Stimulated activated CD4-positive, alpha-beta T cell treated with anti-CD3 and anti-CD28 coated beads, Interleukin-4, amount 100 ng/mL, for 48 hours (primary cell): ENCODE measurements around the gene TBX1.

Experiments used
- DNase-seq, 2 donors: peaks; one replicate each; pipeline ENCODE4 v3.0.0-alpha.2; 2020; ENCODE audit warnings: low read depth in 2 of 2

The TBX1 gene

GRCh38 chr22:19799322-19800190 lies 39.0 kb downstream of the TBX1 start:
- no peak for DNase-seq

DNA sequence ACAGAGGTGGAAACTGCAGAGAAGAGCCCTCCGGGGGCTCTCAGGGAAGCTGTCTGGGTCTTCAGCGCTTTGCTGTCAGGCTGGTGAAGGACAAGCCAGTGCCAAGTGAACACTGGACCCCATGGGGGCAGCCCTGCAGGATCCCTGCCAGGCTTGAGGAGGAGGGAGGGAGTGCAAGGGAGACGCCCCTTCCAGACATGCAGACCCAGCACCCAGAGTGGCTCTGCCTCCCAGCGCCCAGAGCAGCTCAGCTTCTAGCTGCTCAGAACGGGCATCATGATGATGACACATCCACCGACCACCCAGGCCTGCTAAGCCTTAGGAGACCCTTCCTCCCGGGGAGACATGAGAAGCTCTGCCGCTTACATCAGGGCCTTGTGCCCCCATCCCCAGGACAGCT lies 39.7 kb downstream of the TBX1 start:
- no peak for DNase-seq

DNA sequence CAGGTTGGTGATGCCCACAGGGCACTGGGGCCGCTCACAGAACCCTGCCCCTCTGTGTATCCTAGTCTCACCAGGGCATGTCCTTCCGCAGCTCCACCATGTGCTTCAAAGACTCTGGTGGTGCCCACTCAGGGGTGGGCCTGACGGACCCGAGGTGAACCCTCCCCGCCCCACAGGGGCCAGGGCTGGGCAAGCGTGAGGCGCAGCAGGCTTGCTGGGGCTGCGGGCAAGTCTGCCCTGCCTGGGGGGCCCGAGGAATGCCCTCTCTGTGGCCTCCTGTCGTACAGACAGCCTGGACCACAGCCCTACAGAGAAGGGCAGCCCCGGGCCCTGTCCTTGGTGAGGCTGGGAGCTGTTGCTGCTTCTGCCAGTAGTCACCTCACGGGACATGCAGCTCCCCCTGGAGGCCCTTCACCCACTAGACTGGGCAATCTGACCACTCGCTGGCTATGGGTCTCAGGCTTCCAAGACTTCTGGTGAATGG lies 40.2 kb downstream of the TBX1 start:
- DNase-seq = no peak

GRCh38 chr22:19801340-19802000 lies 40.9 kb downstream of the TBX1 start:
- no peak for DNase-seq

- no peak for DNase-seq
Measured at GRCh38 chr22:19802001-19802893, 41.7 kb downstream of the TBX1 start.

DNA sequence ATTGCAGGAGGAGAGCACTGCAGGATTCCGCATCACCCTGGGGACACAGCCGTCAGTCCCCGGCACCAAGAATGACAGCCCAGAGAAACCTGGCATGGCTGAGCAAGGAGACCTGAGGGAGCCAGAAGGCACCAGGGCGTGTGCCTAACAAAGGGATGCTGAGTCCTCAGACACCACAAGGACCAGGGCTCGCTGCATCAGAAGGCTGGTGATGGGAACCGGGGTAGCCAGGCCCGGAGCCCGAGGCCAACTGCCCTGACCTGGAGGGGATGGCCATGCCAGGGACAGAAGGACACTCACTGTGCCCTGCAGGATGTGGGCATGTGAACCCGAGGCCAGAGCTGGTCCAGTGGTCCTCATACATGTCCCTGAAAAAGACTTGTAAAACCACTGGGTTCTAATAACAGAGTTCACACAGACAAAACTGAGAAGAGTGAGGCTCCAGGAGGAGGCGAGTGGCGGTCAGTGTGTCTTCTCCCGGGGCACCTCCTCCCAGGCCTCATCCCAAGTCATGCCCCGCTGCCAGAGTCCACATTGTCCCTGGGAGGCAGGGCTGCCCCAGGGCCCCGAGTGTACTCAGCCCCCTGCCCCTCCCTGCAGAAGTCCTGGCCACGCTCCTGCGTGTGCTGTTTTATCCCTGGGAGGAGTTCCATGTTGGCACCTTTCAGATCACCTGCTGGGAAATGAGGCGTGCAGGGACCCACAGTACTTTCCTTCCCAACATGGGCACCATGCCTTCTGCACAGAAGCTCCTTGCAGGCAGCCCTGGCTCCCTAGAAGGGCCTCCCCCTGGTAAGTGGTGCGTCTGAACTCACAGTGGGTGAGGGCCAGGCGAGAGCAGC lies 42.5 kb downstream of the TBX1 start:
- DNase-seq = no peak

DNA sequence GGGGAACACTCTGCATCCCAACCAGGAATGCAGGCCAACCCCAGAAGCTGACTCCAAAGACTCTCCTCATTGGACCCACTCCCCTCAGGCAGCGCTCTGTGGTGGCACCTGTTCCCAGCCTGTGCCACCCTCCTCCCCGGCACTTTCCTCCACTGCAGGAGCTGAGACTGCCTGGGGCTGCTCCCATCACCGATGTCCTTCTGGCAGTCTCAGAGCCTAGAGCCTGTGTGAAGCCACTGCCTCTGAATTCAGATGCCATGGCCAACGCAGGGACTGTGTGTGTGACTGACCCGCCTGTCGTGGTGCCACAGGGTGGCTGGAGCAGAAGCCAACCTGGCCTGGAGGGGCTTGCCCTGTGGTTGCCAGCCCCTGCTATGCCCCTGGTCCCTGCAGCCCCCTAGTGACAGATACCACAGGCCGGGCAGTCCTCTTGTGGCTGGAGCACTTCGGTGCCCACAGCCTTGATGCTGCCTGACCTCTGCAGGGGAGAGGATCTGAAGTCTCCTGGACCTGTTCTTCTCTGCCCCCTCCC lies 43.2 kb downstream of the TBX1 start:
- no peak for DNase-seq

DNA sequence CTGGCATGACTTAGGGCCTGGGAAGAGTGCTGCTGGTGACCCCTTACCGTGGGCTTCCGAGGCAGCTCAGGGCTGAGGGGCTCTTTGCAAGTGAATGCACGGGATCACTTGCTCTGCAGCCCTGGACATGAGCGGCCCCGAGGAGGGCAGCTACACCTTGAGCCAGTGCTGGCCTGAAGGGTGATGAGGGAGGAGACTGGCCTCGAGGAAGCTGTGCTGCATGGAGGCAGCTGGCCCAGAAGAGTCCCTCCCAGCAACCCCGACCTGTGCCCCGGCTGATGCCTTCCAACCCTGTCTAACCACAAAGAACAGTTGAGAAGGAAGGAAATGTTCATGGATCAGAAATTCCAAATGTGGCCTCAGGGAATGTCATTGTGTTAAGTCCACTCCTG lies 45.2 kb downstream of the TBX1 start:
- no peak for DNase-seq

DNA sequence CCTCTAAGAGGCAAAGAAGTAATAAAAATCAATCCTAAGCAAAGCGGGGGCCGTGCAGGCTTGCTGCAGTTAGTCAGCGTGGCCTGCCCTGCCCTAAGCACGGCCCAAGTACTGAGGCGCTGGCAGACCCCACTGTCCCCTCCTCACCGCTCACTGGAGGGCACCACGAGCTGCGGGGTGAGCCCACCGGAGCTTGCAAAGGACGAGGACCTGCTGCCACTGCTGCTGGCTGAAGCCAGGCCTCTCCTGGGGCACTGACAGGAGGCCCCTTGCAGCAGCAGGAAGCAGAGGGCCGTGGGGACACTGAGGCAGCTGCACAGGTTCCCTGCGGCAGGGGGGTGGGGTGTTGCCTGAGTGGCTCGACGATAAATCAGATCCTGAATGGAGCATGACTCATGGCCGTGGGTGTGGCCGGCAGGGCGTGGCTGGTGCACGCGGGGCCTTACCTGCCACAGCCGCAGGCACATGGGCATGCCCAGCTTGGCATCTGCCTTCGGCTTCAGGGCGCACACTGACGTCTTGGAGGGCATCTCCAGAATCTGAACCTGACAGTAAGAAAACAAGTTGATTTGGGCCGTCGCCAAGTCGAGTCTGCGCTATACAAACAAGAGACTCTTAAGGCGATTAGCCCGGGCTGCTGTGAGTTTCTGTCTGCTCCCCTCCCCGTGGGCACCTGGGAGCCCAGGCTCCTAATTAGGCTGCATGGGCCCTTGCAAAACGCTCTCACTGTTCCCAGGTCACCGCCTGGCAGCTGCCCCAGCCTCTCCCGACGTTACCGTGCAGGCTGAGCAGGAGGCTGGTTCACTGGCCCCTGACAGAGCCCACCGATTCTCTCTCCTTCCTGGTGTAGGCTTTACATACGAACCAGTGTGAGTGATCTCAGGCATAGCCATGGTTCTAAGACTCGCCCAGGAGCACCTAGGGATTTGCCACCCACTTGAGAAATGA lies 45.9 kb downstream of the TBX1 start:
- no peak for DNase-seq

- no peak for DNase-seq
Measured at GRCh38 chr22:19807161-19807913, 46.8 kb downstream of the TBX1 start.

- DNase-seq = no peak
Measured at GRCh38 chr22:19807914-19808872, 47.6 kb downstream of the TBX1 start.

DNA sequence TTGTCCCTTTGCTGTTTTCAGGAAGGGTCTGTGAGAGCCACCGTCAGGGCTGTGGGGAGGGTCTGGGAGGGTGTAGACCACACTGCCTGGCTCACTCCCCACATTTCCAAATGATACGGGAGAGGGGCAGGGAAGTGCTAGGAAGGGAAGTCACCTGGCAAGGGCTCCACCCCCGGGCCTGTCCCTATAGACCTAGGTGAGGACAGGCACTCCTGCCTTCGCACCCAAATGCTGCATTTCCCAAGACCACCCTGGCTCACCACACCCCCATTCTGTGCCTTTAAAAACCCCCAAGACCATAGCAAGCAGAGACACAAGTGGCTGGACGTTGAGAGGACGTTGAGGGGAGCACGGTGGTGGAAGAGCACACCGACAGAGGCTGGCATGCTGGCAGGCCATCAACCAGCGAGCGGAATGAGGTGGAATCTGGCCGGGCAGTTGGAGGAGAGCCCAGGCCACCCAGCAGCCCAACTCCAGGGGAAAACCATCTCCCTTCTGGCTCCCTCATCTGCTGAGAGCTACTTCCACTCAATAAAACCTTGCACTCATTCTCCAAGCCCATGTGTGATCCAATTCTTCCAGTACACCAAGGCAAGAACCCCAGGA lies 48.4 kb downstream of the TBX1 start:
- DNase-seq = no peak

- no peak for DNase-seq
Measured at GRCh38 chr22:19809741-19810140, 49.2 kb downstream of the TBX1 start.

DNA sequence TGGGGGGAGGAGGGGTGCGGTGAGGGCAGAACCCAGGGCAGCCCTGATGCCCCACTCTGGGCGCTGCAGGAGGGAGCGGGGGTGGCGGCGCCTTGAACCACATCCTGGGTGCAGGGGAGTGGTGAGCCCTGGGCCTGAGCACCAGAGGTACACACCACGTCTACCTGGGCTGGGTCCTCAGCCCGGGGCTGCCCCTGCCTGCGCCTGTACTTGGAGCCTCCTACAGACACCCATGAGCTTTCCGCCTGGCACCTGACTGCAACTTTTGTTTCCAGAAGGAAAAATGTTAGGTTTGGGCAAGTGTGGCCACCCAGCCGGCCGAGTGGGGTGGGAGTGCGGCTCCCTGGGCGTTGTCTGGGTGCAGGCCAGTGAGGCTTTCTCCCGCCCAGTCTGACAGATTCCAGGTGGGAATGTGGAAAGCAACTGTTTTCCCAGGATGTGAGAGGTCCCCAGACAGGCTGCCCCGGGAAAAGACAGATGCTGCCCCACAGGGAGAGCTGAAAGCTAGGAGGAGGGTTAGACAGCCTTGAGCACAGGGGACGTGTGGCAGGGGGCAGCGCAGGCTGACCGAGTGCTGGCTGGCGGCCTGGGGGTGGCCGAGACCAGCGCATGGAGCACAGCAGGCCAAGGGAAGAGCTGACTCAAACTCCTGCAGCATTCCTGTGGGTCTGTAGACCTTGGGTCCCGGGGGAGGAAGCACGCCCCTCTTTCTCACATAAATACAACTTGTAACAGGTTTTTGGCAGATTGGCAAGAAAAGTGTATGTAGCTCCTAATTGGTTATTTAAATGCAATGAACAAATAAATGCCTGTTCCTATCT lies 50.0 kb downstream of the TBX1 start:
- no peak for DNase-seq

DNA sequence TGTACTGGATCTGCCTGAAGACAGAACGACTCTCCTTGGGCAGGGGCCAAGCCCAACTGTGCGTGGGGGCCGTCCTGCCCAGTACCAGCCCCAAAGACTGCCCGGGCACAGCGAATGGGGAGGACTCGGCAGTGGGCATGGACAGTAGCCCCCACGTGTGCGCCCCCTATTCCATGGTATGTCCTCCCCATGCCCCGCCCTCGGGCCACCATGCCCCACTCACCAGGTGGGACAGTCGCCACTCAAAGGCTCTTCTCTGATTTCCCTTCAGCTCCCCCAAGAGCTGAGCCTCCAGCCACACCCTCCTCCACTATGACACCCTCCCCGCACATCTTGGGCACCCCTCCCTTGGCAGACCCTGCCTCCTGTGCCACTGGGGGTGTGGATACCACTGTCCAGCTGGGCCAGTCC lies 50.6 kb downstream of the TBX1 start:
- no peak for DNase-seq
